ENCODE measurements around the gene CBLIF.

- TF ChIP-seq SPI1 (IDR thresholded peaks at IDR 0.05; ENCODE audit: borderline replicate concordance, low read depth) (no peak), POLR2AphosphoS5 (IDR thresholded peaks at IDR 0.05; ENCODE audit: low read depth) (no peak), CTCF (IDR thresholded peaks at IDR 0.05; ENCODE audit: insufficient read depth, low read length) (no peak), REST (IDR thresholded peaks at IDR 0.05; ENCODE audit: insufficient replicate concordance, low read depth) (no peak), GABPA (IDR thresholded peaks at IDR 0.05; ENCODE audit: low read depth) (no peak)
Measured at GRCh38 chr11:59839615-59840014, 5.7 kb downstream of the CBLIF start.

Measured in HL-60 (cell line).